GM19238 (cell line): ENCODE results near the gene CORO1C.
"Not testable (repeated sequence)": the region's sequence is repeated elsewhere in the genome, so short reads cannot be mapped to it uniquely, and the experiment has no call there.

Experiments
- DNase-seq: peaks from one replicate; pipeline ENCODE4 v3.0.0; 2011; ENCODE audit warnings: low spot score; ENCODE audit not compliant: insufficient read length

The CORO1C gene

DNA sequence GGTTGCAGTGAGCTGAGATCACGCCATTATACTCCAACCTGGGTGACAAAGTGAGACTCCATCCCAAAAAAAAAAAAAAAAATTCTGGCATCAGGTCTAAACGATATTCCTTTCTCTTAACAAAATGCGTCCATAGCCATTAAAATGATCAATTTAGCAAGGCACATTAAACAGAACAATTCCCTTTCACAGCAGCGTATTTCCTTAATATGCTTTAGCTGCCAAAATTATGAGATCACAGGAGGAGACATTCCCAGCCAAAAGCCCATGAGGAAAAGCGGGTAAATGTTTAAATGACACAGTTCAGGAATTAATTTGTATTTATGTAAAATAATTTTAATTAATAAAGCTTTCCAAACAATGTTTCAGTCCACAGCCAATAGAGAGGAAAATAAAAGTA lies 54.6 kb downstream of the CORO1C start:
- DNase-seq, result no peak

DNA sequence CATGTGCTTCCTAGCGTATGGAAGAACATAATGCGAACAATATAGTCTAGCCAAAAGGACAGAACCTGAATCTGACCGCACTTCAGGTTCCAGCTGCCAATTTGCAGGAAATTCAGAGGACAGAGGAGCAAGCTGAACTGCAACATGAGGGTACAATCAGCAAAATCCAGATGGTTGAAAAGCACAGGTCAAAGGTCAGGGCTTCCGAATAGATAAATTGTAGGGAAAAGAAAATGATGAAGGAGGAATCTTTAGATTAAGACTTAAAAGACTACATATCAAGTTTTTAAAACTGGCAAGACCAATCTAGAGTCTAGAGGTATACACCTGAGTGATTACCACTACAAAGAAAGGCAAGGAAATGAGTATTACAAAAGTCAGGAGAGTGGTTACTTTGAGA lies 55.5 kb downstream of the CORO1C start:
- DNase-seq, result no peak

DNA sequence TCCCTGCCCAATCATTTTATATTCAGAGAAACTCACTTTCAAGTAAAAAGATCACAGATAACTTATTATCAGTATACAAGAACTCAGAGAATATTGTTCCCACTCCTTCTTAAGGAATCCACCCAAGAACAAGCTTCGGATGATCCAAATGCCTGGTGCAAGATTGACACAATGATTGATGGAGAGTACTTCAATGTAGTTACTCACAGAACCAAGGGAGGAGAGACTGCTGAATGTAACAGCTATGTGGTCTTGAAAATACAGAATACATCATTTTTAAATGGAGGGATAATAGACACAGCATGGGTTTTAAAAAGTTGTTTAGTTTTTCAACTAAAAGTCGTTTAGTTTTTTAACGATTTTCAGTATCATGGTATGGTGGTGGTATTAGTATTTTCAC lies 59.3 kb downstream of the CORO1C start:
- DNase-seq, result no peak

DNA sequence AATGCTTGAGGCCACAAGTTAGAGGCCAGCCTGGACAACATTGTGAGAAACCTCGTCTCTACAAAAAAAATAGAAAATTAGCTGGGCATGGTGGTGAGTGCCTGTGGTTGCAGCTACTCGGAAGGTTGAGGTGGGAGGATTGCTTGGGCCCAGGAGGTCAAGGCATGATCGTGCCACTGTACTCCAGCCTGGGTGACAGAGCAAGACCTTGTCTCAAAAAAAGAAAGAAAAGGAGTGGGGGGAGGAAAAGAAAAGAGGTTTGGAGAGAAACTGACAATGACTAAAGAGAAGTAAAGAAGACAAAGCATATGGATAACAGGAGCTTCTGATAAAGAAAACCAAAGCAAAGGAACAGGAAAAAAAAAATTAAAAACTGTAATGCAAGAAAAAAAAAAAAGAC lies 60.2 kb downstream of the CORO1C start:
- DNase-seq, result no peak

DNA sequence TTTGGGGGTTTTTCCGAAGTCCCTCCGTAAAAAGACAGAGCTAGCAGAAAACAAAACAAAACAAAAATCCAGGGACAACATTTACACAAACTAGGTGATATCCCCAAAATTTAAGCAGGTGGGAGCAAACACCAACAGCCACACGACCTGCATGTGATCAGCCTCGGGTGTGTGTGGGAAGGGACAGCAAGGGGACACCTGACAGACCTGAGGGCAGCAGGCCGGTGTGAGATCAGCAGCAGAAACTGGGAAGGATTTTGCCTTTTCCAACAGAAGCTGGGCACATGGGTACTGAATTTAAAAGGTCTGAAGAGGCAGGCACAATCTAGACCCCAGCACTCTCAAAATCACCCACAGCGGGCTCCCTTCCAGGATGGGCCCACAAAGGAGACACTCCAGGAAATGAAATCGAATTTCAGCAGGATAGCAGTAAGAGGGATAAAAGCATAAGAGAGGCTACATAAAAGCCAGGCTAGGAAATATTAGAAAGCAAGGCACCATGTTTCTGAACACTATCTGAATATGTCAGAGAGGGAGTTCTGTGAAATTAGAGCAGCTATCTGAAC lies 61.2 kb downstream of the CORO1C start:
- DNase-seq, result no peak

- no peak for DNase-seq
Observed at GRCh38 chr12:108668542-108668941, 62.8 kb downstream of the CORO1C start.

- no peak for DNase-seq
Observed at GRCh38 chr12:108668063-108668462, 63.3 kb downstream of the CORO1C start.

DNA sequence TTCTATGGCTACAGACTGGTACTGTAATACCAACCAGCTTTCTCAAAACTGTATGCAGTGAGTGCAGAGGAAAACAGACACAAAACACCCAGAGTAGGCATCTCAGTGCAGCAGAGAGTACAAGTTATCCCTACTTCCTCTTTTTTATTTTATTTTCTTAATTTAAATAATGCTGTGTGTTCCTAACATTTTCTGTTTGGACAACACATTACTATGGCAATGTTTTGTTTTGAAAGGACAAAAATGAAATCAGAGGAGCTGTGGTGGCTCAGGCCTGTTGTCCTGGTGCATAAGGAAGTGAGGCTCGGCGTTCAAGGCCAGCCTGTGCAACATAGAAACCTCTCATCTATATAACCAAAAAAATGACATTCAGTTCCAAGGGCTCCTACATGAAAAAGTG lies 64.0 kb downstream of the CORO1C start:
- no peak for DNase-seq

DNA sequence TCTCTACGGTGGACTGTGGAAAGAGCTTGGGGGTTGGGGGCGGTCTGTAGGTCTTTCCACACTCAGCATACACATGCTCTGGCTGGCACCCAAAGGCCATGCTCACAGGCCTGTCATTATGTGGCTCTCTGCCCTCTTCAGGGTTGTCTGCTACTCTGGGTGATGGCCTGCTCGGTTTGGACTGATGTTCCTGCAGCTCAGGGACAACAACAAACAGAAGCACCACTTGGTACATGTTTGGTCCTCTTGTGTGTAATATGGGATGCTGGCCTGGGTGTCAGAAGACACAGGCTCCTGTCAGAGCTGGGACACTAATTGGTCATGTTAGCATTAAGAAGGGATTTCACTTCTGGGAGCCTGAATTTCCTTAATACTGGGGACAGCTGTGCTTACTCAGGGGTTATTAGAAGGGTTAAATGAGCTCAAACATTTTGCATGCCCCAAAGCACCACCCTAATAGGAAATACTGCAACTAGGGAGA lies 64.9 kb downstream of the CORO1C start:
- DNase-seq, result no peak

DNA sequence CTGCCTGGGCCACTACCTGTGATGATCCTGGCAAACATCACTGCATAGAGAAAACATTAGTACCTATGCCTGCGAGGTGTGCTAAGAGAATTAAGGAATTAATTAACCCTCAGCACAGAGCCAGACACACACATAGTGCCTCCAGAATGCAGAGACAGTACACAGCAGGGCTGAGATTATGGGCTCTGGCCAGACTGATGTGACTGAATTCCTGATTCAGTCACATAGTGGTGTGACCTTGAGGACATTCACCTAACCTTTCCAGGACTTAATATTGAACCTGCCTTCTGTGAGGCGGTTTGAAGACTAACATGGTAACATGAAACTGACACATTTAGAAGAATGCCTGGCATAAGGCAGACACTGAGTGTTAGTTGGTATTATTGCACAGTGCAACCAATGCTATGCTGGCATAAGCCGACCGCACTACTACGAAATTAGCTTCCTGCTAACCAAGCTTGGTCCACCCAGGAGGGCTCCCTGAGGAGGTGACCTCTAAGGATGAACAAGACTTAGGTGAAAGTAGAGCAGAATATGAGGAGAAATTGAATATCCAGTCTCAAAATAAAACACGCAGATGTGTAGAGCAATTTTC lies 65.6 kb downstream of the CORO1C start:
- DNase-seq, result no peak

- peak; percentile 56 for DNase-seq
Observed at GRCh38 chr12:108664338-108665258, 66.7 kb downstream of the CORO1C start.

GRCh38 chr12:108663324-108664015 lies 67.8 kb downstream of the CORO1C start:
- no peak for DNase-seq

GRCh38 chr12:108658115-108658514 lies 73.2 kb downstream of the CORO1C start:
- DNase-seq, result not testable (repeated sequence)

- DNase-seq, result no peak
Observed at GRCh38 chr12:108657130-108657745, 74.1 kb downstream of the CORO1C start.

GRCh38 chr12:108656247-108656646 lies 75.1 kb downstream of the CORO1C start:
- not testable (repeated sequence) for DNase-seq

- not testable (repeated sequence) for DNase-seq
Observed at GRCh38 chr12:108655812-108656175, 75.5 kb downstream of the CORO1C start.

- not testable (repeated sequence) for DNase-seq
Observed at GRCh38 chr12:108654622-108655021, 76.7 kb downstream of the CORO1C start.

DNA sequence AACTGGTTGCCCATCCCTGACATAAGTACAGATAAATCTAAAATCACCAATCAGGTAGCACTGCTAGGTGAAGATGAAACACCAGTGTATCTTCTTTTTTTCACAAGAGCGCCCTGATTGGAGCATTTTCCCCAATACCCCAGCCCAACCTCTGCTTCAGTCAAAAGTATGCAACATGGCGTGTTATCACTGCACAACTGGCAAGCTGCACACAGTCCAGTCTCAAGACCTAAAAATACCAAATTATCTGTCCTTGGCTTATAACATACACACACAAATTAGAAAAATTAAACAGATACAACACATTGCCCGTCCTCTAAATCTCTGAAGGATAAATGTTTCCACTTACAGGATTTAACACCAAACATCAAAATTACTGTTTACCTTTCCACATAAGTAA lies 77.4 kb downstream of the CORO1C start:
- no peak for DNase-seq

GRCh38 chr12:108653082-108653516 lies 78.2 kb downstream of the CORO1C start:
- DNase-seq, result no peak

DNA sequence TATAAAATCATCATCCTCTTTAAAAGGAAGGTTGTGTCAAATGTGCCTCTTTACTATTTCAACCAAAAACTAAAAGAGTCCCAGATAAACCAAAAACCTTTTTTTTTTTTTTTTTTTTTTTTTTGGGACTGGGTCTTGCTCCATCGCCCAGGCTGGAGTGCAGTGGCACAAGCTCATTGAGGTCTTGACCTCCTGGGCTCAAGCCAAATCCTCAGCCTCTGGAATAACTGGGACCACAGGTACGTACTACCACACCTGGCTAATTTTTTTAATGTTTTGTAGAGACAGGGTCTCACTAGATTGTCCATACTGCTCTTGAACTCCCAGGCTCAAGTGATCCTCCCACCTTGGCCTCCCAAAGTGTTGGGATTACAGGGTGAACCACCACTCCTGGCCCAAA lies 81.2 kb downstream of the CORO1C start:
- no peak for DNase-seq

- no peak for DNase-seq
Observed at GRCh38 chr12:108649669-108650068, 81.6 kb downstream of the CORO1C start.
